GM21529 (cell line): Measurements from ENCODE around the gene GNA12.

Source experiments
- ATAC-seq: cut with Tn5 transposase; IDR thresholded peaks from one replicate; pipeline ENCODE4 v1.9.1; 2021; ENCODE audit not compliant: unreplicated experiment

GNA12 gene

DNA sequence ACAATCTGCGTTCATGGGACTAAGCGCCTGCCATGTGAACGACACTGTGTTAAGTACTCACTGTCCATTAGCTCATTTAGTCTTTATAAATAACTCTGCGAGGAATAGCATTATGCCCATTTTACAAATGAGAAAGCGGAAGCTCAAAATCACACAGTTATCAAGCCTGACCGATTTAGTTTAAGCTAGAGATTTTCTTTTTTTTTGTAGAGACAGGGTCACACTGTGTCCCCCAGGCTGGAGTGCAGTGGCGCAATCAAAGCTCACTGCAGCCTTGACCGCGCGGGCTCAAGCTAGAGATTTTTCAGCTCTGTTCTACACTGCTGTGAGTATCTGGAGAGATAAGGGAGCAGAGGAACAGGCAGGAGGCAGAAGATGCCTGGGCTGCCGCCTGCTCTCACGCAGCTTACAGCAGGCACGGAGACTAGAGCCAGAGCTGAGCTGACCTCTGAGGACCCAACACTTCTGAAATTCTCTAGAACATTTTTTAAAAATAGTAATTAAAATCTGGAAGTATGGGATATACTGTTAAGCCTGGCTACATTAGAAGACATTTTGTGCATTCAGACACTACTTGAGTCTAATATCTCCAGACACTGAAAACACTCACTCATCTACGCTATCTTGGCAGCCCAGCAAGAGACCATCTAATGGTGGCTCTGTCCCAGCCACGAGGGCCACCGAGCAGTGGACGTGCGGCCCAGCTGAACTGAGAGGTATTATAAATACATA is 38.7 kb downstream of the GNA12 start:
- no peak for ATAC-seq

DNA sequence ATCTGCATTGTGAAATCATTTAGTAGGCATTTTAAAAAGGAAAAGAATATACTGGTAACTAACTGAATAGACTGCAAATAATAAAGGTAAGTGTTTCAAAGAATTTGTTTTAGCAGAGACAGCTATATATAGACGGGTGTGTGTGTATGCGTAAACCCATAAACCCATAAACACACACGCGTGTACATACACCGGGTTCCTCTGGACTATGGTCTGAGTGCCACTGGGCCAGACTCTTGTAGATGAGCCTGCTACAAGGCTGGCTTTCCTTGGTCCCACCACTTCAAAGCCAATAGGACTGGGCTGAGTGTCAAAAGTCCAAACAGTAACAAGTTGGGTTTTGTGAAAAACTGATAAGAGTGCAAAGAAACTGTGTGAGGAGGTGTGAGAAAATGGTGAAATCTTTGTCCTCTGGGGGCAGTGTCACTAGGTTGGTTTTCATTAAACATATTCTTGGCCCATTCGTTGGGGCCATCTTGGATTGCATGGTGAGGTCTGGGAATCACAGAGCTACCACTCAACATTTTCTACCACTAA is 39.8 kb downstream of the GNA12 start:
- no peak for ATAC-seq

DNA sequence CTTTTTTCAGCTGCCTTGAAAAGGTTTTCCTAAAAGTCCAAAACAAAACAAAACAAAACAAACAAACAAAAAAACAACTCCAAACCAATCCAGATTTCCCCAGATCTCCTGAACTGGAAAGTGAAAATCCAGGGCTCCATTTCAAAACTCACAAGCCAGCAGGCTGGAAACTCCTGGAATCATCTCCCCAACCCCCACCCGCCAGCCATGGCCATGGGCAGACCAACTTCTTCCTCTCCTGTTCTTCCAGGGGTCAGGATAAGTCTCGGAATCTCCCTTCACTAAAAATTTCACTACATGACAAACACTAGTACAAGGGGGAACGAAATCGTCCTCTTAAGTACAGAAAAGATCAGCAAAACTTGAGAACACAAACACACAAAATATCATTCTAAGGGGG is 40.4 kb downstream of the GNA12 start:
- no peak for ATAC-seq

DNA sequence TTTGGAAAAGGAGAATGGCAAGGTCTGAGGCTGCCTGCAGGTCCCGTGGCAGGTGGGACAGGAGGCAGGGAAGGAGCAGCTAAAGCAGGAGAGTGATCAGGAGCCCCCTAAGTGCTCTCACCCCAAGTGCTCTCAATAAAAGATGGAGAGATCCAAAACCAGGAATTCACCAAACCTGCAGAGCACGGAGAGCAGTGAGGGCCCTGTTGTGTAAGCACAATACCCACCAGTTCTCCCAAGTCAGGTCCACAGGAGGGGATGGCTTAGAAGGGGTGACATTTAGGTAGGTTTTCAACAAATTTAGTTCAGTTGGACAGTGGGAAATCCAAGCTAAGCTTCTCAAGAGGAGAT is 40.8 kb downstream of the GNA12 start:
- no peak for ATAC-seq

DNA sequence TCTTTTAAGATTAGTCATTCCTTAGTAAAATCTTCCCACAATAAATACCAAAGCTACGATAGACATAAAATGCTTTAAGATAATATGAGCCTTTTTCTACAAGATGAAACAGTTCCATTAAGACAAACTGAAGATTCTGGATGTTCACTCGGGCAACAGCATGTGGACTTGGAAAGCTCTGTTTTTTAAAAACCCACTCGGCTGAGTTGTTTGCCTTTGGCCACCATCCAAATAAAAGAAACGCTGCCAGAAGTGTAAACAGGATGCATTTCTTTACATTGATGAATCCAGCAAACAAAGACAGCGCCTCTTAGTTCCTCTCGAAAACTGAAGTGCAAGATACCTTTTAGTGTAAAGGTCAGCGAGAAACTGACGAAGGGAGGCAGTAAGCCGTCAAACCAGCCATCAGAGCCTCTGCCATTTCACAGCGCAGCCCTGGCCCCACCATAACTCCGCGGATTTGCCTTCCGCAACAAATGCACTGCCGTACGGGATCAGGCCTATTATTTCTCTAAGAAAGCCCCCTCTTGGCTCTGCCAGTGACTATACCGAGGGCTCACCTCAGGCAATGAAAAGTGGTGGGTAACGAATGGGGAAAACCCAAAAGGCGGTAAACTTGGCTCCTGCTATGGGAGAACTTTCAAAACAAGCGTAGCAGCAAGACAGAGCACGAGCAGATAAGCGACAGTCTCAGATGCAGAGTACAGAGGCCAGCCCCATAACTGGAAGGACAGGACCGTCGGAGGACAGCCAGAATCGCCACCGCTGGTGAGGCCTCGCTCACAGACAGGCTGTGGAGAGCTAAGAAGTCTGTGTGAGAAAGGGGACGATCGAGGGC is 41.4 kb downstream of the GNA12 start:
- no peak for ATAC-seq

DNA sequence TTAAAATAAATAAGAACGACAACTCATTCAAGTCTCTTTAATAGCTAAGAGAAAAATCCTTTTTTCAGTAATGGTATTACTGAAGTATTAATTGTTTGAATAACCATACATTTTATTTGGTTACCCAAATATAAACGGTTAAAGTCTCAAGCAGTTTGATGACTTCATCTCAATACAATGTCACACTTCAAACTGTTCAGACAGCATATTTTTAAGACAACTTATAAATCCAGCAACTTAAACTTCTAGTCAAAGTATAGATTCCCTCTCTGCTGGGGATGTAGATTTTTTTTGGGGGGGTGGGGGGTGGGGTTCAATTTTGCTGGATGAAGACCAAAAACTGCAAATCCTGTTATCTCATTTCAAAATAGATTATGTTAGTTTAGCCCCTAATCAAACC is 42.0 kb downstream of the GNA12 start:
- ATAC-seq: no peak

DNA sequence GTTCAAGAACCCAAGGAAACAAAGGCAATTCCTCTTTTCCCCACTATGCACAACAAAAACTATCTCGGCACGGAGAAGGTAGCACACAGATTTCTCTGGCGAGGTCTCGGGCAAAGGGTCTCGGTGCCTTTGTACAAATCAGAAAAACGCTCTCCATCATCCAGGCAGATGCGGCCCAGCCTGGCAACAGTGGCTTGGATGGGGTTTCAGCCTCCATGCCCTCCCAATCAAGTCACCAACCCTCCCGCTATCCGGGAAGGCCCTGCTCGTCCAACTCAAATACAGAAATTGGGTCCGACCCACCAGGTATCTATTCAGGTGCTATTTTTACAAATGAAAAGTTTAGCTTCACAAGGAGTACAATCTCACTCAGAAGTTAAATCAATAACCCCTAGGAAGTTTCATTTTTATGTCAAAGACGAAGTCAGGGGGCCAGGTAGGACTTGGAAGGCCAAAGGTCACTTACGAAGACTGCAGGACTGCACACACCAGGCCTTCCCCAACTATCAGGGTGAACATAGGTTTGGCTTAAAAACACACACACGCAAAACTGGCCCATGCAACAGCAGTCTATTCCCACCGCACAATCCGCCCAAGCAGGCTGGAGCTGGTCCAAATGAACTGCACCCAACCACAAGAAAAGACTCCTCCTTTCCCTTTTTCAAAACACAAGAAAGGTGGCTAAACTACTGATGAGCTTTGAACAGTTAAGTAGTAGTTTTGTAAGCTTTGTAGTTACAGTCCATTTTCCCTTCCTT is 43.0 kb downstream of the GNA12 start:
- no peak for ATAC-seq

DNA sequence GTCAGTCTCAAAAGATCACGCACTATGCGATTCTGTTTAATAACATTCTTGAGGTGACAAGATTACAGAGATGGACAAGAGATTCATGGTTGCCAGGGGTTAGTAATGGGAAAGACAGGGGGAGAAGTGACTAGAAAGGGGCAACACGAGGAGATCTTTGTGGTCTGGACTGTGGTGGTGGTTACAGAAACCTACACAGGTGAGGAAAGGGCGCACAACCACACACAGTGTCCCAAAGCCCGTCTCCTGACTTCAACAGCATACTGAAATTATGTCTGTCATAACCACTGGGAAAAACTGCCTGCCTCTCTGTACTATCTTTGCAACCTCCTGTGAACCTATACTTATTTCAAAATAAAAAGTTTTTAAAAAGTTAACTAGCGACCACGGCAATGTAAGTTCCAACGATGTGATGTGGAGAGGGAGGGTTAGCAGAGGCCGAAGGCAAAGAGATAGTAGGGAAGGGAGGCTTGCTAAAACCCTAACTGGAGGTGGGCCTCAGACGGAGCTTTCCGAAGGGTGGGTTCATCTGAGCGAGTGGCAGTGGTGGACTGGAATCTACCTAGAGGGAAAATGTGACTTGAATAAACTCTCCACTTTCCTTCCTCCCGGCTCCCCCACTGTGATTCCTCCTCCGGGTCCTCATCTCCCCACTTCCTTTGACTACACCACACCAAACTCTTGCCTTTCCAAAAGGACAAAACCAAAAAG is 43.7 kb downstream of the GNA12 start:
- ATAC-seq: no peak

DNA sequence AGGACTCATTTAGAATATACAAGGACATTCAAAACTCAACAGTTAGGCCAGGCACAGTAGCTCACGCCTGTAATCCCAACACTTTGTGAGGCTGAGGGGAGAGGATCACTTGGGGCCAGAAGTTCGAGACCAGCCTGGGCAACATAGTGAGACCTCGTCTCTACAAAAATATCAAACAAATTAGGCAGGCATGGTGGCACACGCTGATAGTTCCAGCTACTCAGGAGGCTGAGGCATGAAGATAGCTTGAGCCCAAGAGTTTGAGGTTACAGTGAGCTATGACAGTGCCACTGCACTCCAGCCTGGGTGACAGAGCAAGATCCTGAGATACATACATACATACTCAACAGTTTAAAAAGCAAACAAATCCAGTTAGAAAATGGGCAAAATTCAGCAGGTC is 44.9 kb downstream of the GNA12 start:
- ATAC-seq: no peak

DNA sequence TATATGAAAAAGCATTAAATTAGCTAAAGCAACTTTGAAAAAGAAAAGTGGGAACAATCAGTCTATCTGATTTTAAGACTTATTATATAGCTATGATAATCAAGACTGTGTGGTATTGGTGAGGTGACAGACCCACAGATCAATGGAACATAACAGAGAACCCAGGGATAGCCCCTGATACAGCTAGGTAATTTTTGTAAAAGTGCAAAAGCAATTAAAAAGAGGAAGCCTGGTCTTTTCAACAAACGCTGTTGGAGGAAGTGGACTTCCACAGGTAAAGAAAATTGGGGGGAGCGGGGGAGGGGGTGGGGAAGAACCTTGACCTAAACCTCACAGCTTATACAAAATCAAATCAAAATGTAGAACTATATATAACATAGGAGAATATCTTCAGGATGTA is 45.4 kb downstream of the GNA12 start:
- ATAC-seq: no peak

DNA sequence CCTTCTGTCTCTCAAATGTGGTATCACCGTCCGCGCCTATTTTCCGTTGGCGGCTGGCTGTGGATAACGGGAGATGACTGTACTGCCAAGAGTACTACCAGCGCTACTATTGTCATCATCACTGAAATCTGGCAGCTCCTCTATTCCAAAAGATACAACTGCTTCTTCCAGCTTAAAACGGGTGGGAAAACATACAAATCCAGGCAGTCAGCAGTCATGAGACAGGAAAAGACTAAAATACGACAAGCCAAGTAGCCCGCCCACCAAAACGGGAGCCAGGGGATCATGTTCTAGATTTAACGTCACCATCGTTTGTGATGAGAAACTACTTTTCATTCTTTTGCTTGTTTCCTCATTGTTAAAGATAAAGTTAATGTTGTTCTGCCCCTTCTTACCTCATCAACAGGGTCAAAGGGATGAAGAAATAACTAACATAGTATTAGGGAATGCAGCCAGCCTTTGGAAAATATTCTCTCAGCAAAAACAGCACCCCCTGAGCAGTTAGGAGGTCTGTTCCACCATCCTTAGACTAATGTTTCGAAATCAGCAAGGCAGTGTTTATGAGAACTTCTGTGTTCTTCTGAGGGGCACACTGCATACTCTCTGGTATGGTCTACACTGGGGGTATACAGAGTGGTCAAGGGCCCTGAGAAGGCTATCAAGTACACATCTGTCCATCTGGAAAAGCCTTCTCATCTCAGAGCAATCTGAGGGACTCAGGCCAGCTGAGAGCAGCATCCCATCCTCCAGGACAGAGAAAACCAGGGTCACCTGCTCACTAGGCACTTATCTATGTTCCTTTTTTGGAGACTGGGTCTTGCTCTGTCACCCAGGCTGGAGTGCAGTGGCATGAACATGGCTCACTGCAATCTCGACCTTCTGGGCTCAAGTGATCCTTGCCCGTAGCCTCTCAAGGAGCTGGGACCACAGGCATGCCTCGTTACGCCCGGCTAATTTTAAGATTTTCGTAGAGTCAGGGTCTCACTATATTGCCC is 47.5 kb downstream of the GNA12 start:
- ATAC-seq: no peak

DNA sequence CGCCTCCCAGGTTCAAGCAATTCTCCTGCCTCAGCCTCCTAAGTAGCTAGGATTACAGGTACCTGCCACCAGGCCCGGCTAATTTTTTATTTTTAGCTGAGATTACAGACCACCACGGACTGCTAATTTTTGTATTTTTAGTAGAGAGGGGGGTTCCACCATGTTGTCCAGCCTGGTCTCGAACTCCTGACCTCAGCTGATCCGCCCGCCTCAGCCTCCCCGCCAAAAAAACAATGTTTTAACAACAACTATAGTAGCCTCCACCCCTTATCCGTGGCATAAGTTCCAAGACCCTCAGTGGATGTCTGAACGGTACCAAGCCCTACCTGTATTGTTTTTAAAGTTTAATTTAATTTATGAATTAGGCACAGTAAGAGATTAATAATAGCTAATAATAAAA is 48.2 kb downstream of the GNA12 start:
- no peak for ATAC-seq

DNA sequence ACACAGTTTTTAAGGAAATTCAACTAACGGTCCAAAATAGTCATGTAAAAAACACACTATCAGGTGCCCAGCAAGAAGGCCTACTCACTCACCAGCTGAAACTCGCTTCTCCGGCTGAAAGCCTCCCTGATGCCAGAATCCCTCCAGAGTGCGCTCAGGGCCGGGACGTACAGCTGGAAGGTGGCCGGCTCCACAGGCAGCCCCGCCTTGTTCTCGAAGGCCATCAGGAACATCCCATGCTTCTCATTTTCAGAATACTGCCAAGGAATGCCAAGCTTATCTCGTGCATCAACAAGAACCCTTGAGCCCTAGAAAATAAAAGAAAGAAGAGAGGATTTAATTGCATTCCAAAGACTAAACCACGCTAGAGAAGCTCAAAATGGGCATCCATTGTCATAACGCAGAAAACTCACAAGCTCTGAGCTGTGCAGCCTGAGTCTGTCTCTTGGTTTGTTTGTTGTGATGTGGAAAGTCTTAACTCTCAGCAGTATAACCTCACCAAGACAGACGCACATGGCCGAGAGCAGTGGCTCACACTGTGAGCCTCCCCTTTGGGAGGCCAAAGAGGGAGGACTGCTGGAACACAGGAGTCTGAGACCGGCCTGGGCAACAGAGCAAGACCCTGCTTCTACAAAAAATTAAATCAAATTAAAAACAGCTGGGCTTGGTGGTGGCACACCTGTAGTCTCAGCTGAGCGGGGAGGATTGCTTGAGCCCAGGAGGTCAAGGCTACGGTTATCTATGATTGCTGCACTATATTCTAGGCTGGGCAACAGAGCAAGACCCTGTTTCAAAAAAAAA is 49.1 kb downstream of the GNA12 start:
- ATAC-seq: no peak

DNA sequence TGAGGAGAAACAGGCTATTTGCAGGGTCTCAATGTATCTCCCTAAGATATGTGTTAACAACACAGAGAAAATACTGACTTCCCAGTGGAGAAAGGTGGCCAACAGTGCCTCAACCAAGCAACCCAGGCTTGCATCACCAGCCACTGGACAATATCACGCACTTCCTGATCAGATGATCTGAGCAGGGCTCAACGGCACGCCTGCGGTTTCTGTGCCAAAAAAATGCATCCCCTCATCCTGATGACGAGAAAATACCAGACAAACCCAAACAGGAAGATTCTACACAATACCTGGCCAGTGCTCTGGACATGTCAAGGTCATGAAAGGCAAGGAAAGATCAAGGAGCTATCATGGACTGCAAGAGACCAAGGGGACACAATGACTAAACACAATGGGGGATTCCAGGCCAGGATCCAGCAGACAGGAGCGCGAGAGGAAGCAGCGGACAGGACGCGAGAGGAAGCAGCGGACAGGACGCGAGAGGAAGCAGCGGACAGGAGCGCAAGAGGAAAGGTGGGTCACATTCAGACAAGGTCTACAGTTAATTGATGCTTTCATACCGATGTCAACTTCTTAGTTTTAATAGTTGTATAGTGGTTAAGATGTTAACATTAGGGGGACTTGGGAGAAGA is 51.1 kb downstream of the GNA12 start:
- no peak for ATAC-seq

DNA sequence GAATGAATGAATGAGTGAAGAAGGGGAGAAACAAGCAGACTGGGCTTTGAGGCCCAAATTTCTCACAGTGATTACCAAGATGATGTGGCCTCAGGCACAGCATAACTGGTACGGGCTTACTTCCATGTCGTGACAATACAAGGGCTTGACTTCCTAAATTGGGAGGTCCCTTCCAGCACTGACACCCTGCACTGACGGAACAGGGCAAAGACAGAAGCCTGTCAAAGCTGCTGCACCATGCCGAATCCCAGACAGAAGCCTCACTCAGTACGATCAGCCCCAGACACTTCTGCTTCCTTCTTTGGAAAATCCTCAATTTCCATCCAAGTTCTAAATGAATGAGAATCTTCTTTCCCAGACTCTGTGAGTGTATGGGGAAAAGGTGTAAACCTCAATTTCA is 51.9 kb downstream of the GNA12 start:
- no peak for ATAC-seq

DNA sequence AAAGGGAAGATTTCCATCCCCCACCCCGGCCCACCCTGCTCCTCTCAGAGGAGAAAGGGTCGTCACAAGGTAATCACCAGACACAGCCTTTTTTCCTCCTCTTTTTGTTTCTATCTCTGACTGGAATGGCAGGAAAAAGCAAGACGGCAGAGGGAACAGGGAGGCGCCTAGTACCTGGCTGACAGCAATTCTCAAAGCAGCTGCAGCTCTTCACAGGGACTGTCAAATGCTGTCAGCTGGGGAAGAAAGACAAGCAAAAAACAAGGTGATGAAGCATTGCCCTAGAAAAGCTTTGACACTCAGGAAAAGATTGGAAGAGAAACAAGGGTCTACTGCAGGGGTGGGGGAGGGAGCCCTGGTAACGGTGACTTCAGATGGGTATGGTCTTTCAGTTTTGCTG is 52.7 kb downstream of the GNA12 start:
- ATAC-seq: no peak

DNA sequence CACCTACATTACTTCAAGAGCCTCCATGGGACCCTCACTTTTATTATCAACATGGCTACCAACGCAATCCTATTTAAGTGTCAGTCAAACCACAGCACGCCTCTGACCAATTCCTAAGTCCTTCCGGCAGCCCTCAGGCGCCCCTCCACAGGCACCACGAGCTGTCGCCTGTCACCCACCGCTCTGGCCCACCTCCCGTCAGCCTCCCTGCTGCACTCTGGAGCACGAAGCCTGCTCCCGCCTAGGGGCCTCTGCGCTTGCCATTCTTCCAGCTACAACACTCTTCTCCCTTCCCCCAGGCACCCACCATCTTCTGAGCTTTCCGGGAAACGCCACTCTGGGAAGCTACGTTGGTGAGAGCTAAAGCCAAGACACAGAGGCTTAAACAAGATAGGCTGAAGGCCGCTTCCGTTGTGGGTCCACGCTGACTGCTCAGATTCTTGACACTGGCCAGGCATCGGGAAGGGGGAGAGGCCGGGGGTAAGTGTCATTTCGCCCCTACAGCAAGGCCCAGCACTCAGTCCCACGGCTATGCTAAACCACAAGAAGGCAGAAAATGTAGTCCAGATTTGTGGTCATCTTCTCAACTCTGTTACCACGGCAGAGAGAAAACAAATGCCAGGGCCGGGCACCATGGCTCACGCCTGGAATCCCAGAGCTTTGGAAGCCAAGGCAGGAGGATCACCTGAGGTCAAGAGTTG is 56.7 kb downstream of the GNA12 start:
- ATAC-seq: no peak

DNA sequence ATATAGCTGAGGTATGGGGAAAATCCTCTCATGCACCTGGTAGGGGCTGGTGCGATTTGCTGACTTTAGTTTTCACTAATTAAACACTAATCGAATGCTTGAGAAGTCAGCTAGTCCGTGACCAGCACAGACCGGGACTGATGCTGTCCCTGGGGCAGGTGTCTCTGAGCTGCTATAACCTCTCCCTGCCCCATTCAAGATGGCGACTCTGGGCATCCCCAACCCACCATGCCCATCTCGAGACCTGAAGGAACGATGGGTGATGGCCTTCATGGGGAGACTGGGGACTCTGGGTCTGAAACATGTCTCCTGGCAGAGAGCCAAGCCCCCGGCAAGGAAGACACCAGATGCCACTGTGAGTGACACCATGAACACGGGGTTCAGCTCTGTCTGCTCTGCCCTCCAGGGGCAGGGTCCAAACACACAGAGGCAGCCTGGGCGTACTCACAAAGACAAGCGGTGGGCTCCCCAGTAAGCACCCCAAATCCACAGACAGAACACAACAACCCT is 57.4 kb downstream of the GNA12 start:
- no peak for ATAC-seq
